Measurements from ENCODE around the gene TMPRSS7.

GRCh38 chr3:112046599-112046998 lies 12.1 kb downstream of the TMPRSS7 start:
- TF ChIP-seq POLR2A (IDR thresholded peaks at IDR 0.05) (no peak), CTCF (IDR thresholded peaks at IDR 0.05) (no peak), POLR2AphosphoS5 (IDR thresholded peaks at IDR 0.05) (no peak)
